Coronary artery (tissue), 2 donors: ENCODE results near the gene VPS8.

Experiments
- DNase-seq: peaks from one replicate; pipeline ENCODE4 v3.0.0-alpha.2; 2017; ENCODE audit warnings: low spot score
- H3K27ac ChIP-seq, 2 donors: fragments of 200-600 bp; sonication (generic); one replicate each; pipeline ENCODE4 v1.5.1; 2016 to 2019
- H3K4me3 ChIP-seq: fragments of 200-600 bp; sonication (generic); 2 replicates; pipeline ENCODE4 v1.5.1; 2016; ENCODE audit warnings: mild to moderate bottlenecking, moderate library complexity
- TF ChIP-seq, protein P1 (sequence below): fragments of 200-600 bp; sonication (generic); IDR thresholded peaks from one replicate; pipeline ENCODE4 v1.5.1; 2019; ENCODE audit warnings: antibody characterized with exemption

The VPS8 gene

GRCh38 chr3:185021256-185021655, 209.3 kb downstream of the VPS8 start:
- TF ChIP-seq, protein P1, sequence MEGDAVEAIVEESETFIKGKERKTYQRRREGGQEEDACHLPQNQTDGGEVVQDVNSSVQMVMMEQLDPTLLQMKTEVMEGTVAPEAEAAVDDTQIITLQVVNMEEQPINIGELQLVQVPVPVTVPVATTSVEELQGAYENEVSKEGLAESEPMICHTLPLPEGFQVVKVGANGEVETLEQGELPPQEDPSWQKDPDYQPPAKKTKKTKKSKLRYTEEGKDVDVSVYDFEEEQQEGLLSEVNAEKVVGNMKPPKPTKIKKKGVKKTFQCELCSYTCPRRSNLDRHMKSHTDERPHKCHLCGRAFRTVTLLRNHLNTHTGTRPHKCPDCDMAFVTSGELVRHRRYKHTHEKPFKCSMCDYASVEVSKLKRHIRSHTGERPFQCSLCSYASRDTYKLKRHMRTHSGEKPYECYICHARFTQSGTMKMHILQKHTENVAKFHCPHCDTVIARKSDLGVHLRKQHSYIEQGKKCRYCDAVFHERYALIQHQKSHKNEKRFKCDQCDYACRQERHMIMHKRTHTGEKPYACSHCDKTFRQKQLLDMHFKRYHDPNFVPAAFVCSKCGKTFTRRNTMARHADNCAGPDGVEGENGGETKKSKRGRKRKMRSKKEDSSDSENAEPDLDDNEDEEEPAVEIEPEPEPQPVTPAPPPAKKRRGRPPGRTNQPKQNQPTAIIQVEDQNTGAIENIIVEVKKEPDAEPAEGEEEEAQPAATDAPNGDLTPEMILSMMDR: no peak
- Histone ChIP-seq H3K4me3 (no peak overlapping the region), H3K27ac (no peak overlapping the region)
- DNase-seq: no peak

DNA sequence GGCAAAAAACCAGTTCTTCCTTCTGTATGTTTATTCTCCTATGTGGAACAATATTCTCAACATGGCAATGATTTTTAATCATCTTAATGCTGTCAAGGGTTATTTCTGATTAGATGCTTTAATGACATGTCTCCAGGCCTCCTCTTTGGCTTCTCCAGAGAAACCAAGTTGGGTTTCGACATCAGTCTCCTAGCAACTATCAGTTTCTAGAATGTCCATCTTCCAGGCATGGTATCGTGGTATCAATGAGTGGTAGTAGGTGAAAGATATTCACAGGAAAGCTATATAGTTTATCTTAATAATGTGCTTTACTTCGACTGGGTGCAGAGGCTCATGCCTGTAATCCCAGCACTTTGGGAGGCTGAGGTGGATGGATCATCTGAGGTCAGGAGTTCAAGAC, 212.4 kb downstream of the VPS8 start:
- Histone ChIP-seq H3K27ac (no peak overlapping the region), H3K4me3 (no peak overlapping the region)
- TF ChIP-seq, protein P1: no peak
- DNase-seq: no peak

DNA sequence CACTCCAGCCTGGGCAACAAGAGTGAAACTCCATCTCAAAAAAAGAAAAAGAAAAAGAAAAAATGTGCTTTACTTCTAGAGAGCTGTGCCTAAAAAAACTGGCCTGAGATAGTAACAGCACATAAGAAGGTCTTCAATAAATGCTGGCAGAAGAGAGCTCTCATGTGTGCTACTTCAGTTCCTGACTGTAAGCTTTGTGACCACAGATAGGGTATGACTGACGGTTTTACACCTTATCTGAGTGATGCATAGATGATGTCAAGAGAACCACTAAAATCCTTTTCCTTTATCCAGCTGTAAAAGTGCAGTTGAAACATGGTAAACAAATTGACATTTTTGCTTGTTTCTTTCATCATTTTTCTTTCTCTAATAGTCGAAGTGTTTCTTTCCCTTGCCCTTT, 213.0 kb downstream of the VPS8 start:
- Histone ChIP-seq H3K27ac (no peak overlapping the region), H3K4me3 (no peak overlapping the region)
- TF ChIP-seq, protein P1: no peak
- DNase-seq: no peak

GRCh38 chr3:185028121-185028520, 216.2 kb downstream of the VPS8 start:
- DNase-seq: no peak
- Histone ChIP-seq H3K27ac (no peak overlapping the region), H3K4me3 (no peak overlapping the region)
- TF ChIP-seq, protein P1: no peak

DNA sequence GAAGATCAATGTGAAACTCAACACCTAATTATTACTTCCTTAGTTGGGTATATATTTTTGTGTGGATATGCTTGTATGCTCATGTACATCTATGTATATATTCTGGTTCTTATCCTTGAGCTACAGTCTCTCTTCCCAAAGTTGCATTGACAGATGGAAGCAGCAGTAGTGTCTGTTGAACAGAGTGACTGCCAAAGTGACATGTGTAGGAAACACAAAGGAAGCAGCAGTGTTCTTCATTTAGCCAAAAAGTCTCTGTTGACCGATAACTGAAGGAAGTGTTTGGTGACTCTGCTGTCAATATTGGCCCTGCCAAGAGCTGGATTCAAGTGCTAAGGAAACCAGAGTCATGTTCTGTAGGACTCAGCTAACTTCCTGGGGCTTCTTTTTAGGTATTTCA, 217.1 kb downstream of the VPS8 start:
- Histone ChIP-seq H3K27ac (no peak overlapping the region), H3K4me3 (no peak overlapping the region)
- DNase-seq: no peak
- TF ChIP-seq, protein P1: no peak

DNA sequence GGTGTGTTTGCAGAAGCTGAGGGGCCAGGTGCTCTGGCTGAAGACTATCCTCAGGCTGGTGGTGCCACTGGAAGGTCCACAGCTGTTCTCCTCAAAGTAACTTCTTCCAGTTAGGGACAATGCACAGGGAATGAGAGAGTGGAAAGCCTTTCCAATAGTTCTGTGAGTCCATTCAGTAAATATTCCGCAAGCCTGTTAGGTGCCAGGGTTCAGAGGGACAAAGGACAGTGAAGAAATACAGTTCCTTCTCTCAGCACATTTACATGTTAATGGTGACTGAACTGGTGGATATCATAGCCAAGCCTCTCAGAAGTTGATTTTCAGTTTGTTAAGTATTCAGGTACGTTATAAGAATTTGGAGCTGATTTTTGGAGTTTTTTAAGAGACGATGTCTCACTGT, 218.4 kb downstream of the VPS8 start:
- no peak for DNase-seq
- TF ChIP-seq, protein P1: no peak

DNA sequence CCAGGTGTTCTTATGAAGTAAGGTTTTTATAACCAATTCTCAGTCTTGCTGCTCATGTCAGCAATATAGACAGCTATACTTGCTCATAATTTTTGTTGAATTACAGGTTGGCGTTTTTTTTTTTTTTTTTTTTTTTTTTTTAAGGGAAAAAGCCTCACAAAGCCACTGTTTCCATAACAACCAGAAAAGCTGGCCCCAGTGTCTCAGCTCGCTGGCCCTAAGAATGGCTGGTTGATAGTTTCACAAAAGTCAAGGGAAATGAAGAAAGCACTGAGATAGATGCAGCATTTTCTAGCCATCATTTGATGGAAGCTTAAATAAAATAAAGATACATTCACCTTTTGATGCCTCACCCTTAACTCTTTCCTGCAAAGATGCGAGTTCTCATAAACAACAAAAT, 219.0 kb downstream of the VPS8 start:
- no peak overlapping the region for H3K4me3 ChIP-seq
- no peak overlapping the region for H3K27ac ChIP-seq
- no peak for DNase-seq
- TF ChIP-seq, protein P1: no peak

More for the DNA sequence above, 218.4 kb downstream of the VPS8 start:
- no peak overlapping the region for H3K27ac ChIP-seq
- no peak overlapping the region for H3K4me3 ChIP-seq
